Measurements from ENCODE around the gene BARD1.

Gene BARD1

DNA sequence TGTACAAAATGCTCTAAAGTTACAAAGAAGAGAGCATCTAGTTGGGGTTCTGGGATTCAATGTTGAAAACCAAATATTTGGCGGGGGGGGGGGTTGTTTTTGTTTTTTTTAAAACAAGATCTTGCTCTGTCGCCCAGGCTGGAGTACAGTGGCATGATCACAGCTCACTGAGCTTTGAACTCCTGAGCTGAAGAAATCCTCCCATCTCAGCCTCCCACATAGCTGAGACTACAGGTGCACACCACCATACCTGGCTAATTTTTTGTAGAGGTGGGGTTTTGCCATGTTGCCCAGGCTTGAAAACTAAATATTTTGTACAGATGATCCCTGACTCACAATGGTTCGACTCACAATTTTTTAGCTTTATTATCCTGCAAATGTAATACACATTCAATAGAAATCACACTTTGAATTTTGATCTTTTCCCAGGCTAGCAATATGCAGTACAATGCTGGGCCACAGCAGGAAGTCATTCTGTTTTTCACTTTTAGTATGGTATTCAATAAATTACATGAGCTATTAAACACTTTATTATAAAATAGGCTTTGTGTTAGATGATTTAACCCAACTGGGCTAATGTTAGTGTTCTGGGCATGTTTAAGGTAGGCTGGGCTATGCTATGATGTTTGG, 7.6 kb downstream of the BARD1 start:
- TF ChIP-seq EZH2phosphoT487 (IDR thresholded peaks at IDR 0.05; ENCODE audit: borderline replicate concordance) = no peak
- TF ChIP-seq, protein P1, sequence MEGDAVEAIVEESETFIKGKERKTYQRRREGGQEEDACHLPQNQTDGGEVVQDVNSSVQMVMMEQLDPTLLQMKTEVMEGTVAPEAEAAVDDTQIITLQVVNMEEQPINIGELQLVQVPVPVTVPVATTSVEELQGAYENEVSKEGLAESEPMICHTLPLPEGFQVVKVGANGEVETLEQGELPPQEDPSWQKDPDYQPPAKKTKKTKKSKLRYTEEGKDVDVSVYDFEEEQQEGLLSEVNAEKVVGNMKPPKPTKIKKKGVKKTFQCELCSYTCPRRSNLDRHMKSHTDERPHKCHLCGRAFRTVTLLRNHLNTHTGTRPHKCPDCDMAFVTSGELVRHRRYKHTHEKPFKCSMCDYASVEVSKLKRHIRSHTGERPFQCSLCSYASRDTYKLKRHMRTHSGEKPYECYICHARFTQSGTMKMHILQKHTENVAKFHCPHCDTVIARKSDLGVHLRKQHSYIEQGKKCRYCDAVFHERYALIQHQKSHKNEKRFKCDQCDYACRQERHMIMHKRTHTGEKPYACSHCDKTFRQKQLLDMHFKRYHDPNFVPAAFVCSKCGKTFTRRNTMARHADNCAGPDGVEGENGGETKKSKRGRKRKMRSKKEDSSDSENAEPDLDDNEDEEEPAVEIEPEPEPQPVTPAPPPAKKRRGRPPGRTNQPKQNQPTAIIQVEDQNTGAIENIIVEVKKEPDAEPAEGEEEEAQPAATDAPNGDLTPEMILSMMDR (conservative IDR thresholded peaks at IDR 0.05; ENCODE audit: low read length) = no peak
- peak overlapping the region; percentile 65 for H3K4me2 ChIP-seq (ENCODE audit: low read depth, low read length, poor library complexity, severe bottlenecking)

DNA sequence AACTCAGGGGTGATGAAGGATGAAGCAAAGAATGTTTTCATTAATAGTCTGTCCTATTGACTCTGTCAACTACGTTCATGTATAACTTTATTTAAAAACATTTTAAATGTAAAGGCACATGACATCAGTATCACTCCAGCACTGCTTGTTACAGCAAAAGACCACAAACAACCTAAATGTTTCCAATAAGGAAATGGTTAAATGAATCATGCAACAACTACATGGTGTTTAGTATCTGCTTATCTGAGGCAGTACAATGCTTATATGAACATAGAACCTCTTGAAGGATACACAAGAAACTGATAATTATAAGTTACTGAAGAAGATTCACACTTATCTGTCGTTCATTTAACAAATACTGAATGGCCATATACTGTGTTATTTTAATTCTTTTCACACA, 8.4 kb downstream of the BARD1 start:
- peaks cover 61% of the 10 kb centered on the region for H3K4me1 ChIP-seq (ENCODE audit: insufficient read depth, low read length, poor library complexity, severe bottlenecking)
- H3K9me3 ChIP-seq (ENCODE audit: insufficient read depth, low read depth, low read length) = no peaks in the 10 kb centered on the region
- H3K9ac ChIP-seq (ENCODE audit: low read depth, low read length, poor library complexity, severe bottlenecking) = no peak overlapping the region
- peak overlapping the region; percentile 65 for H3K4me2 ChIP-seq (ENCODE audit: low read depth, low read length, poor library complexity, severe bottlenecking)
- no peak overlapping the region for H2AFZ ChIP-seq (ENCODE audit: low read length)
- TF ChIP-seq, protein P1 (conservative IDR thresholded peaks at IDR 0.05; ENCODE audit: low read length) = no peak
- no peak for TF ChIP-seq EZH2phosphoT487 (IDR thresholded peaks at IDR 0.05; ENCODE audit: borderline replicate concordance)
- H3K4me3 ChIP-seq (ENCODE audit: low read length, poor library complexity, severe bottlenecking) = peak overlapping the region; percentile 33
- H3K27me3 ChIP-seq (ENCODE audit: insufficient read depth, low read length, poor library complexity, severe bottlenecking) = no peaks in the 10 kb centered on the region
- H4K20me1 ChIP-seq (ENCODE audit: insufficient read depth, low read length, poor library complexity, severe bottlenecking) = peaks cover 88% of the 10 kb centered on the region
- H3F3A ChIP-seq (ENCODE audit: low read depth) = no peaks in the 10 kb centered on the region
- H3K36me3 ChIP-seq (ENCODE audit: insufficient read depth, low read length) = peaks cover 5% of the 10 kb centered on the region; the same call in 1 of the 2 replicates
- peaks cover 98% of the 10 kb centered on the region for H3K79me2 ChIP-seq (ENCODE audit: insufficient read depth, low read length)
- no peaks in the 10 kb centered on the region for H3K9me2 ChIP-seq (replicated peaks; ENCODE audit: low read depth, low read length)

More for the DNA sequence above, 7.6 kb downstream of the BARD1 start:
- H3K36me3 ChIP-seq (ENCODE audit: insufficient read depth, low read length) = no peaks in the 10 kb centered on the region
- peaks cover 62% of the 10 kb centered on the region for H3K4me1 ChIP-seq (ENCODE audit: insufficient read depth, low read length, poor library complexity, severe bottlenecking)
- no peaks in the 10 kb centered on the region for H3K9me3 ChIP-seq (ENCODE audit: insufficient read depth, low read depth, low read length)
- H2AFZ ChIP-seq (ENCODE audit: low read length) = no peak overlapping the region
- H3F3A ChIP-seq (ENCODE audit: low read depth) = no peaks in the 10 kb centered on the region
- no peaks in the 10 kb centered on the region for H3K27me3 ChIP-seq (ENCODE audit: insufficient read depth, low read length, poor library complexity, severe bottlenecking)
- no peaks in the 10 kb centered on the region for H3K9me2 ChIP-seq (replicated peaks; ENCODE audit: low read depth, low read length)
- peaks cover 98% of the 10 kb centered on the region for H3K79me2 ChIP-seq (ENCODE audit: insufficient read depth, low read length)
- H3K9ac ChIP-seq (ENCODE audit: low read depth, low read length, poor library complexity, severe bottlenecking) = no peak overlapping the region
- H4K20me1 ChIP-seq (ENCODE audit: insufficient read depth, low read length, poor library complexity, severe bottlenecking) = peaks cover 87% of the 10 kb centered on the region
- peak overlapping the region; percentile 33 for H3K4me3 ChIP-seq (ENCODE audit: low read length, poor library complexity, severe bottlenecking)

DNA sequence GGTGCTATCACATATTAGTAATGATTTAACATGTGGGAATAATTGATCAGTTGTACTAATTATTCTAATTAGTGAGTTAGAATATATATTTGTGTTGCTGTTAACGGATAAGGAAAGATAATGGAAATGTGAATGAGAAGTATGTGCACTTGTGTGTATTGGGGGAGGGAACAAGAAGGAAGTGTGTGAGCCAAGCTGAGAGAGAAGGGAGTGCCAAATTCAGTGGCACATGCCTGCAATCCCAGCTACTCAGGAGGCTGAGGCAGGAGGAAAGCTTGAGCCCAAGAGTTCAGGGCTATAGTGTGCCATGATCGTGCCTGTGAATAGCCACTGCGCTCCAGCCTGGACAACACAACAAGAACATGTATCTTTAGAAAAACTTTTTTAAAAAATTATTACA, 9.3 kb downstream of the BARD1 start:
- no peaks in the 10 kb centered on the region for H3K27me3 ChIP-seq (ENCODE audit: insufficient read depth, low read length, poor library complexity, severe bottlenecking)
- peak overlapping the region; percentile 65 for H3K4me2 ChIP-seq (ENCODE audit: low read depth, low read length, poor library complexity, severe bottlenecking)
- H3K4me3 ChIP-seq (ENCODE audit: low read length, poor library complexity, severe bottlenecking) = no peak overlapping the region
- H3F3A ChIP-seq (ENCODE audit: low read depth) = no peaks in the 10 kb centered on the region
- H3K9ac ChIP-seq (ENCODE audit: low read depth, low read length, poor library complexity, severe bottlenecking) = no peak overlapping the region
- H4K20me1 ChIP-seq (ENCODE audit: insufficient read depth, low read length, poor library complexity, severe bottlenecking) = peaks cover 88% of the 10 kb centered on the region
- H3K79me2 ChIP-seq (ENCODE audit: insufficient read depth, low read length) = peaks cover 98% of the 10 kb centered on the region
- no peaks in the 10 kb centered on the region for H3K9me3 ChIP-seq (ENCODE audit: insufficient read depth, low read depth, low read length)
- peaks cover 14% of the 10 kb centered on the region; the same call in 1 of the 2 replicates for H3K36me3 ChIP-seq (ENCODE audit: insufficient read depth, low read length)
- TF ChIP-seq EZH2phosphoT487 (IDR thresholded peaks at IDR 0.05; ENCODE audit: borderline replicate concordance) = no peak
- TF ChIP-seq, protein P1 (conservative IDR thresholded peaks at IDR 0.05; ENCODE audit: low read length) = no peak
- peaks cover 52% of the 10 kb centered on the region for H3K4me1 ChIP-seq (ENCODE audit: insufficient read depth, low read length, poor library complexity, severe bottlenecking)
- H2AFZ ChIP-seq (ENCODE audit: low read length) = no peak overlapping the region
- no peaks in the 10 kb centered on the region for H3K9me2 ChIP-seq (replicated peaks; ENCODE audit: low read depth, low read length)

All from Loucy (cell line).